Measurements from ENCODE around the gene EPHB2.

DNA sequence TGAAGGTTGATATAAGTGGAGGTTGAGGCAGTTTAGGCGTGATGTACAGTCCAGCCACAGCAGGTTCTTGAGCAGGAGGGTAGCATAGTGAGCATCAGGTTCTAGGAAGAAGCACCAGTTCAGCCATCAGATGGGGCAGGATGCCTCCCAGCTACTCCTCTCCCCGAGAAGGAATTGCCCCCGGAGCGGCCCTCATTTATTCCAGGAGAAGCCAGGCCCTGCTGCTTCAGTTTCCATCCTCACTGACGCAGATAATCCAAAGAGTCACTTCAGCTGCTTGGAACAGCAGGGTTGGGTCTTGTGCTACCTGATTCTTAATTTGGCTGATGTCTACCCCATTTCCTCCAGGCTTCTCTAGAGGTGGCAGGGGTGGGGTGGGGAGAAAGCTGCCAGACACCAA lies 207.3 kb downstream of the EPHB2 start:
- TF ChIP-seq TAF1 (IDR thresholded peaks at IDR 0.05; ENCODE audit: low read depth, low read length) (no peak), POLR2A (IDR thresholded peaks at IDR 0.05; ENCODE audit: low read depth, low read length) (no peak), POLR2AphosphoS5 (IDR thresholded peaks at IDR 0.05; ENCODE audit: low read depth, low read length) (no peak)
